GM12872 (cell line): ENCODE results near the gene GLT1D1.

Experiments
- TF ChIP-seq, protein P1 (sequence below): IDR thresholded peaks from 3 replicates; pipeline ENCODE4 v1.5.1; 2011; ENCODE audit warnings: low read depth, mild to moderate bottlenecking, low read length, moderate library complexity; ENCODE audit not compliant: insufficient read depth

Gene GLT1D1

DNA sequence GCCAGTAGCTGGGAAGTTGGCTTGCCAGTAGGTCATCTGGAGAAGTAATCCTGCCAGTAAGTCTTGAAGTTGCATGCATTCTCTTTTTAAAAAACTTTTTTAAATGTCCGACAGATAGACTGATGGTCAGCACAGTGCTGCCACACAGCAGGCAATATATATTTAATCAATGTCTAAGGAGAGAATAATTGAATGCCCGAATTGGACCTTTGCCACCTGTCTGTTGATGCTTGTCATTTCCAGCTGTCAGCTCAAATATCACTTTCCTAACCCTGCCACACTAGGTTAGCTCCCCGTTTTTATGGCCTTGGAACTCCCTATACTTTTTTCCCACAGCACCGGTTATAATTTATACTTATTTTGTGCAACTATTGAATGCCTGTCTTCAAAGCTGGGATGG lies 27.4 kb upstream of the GLT1D1 start:
- TF ChIP-seq, protein P1, sequence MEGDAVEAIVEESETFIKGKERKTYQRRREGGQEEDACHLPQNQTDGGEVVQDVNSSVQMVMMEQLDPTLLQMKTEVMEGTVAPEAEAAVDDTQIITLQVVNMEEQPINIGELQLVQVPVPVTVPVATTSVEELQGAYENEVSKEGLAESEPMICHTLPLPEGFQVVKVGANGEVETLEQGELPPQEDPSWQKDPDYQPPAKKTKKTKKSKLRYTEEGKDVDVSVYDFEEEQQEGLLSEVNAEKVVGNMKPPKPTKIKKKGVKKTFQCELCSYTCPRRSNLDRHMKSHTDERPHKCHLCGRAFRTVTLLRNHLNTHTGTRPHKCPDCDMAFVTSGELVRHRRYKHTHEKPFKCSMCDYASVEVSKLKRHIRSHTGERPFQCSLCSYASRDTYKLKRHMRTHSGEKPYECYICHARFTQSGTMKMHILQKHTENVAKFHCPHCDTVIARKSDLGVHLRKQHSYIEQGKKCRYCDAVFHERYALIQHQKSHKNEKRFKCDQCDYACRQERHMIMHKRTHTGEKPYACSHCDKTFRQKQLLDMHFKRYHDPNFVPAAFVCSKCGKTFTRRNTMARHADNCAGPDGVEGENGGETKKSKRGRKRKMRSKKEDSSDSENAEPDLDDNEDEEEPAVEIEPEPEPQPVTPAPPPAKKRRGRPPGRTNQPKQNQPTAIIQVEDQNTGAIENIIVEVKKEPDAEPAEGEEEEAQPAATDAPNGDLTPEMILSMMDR: no peak

DNA sequence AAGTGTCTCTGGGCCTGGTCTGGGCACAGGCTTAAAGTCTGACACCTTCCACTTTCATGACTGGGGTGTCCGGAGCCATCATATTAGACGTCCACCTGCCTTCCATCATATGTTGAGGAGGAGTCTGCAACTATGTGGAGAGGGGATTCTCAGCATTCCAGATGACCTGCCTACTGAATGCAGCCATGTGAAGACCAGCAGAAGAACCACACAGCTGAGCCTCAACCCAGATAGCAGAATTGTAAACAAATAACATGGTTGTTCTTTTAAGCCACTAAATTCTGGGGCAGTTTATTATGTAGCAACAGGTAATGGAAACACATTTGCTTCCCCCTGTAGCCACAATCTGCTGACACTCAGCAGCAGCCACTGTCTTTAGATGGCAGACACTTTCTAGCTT lies 25.6 kb upstream of the GLT1D1 start:
- TF ChIP-seq, protein P1: no peak

DNA sequence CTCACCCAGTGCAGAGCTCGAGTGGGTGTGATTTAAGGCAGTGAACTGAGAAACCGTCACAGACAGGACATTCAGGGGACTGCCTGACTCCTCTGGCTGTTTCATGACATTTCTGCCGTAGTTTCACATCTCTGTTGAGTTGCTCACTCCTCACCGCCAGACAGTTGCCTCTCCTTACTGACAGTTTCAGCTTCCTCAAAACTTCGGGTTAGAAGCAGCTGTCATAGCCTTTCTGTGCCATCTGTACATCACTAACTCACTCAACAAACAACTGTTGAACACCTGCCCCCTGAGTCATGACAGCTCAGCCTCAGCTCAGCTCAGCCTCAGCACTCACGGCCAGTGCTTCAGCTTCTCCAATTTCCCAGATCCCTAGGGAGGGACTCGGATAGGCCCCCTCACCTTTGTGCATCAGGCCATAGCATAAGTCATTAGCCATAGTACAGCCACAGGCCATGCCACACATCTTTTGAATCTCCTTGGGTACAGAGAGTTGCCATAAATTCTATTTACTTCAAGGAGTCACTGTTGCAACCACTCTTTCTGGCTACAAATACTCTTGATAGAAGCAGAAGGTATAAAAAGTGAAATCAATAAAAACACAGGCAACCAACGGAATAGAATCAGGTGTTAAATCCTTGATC lies 23.3 kb upstream of the GLT1D1 start:
- TF ChIP-seq, protein P1: no peak

DNA sequence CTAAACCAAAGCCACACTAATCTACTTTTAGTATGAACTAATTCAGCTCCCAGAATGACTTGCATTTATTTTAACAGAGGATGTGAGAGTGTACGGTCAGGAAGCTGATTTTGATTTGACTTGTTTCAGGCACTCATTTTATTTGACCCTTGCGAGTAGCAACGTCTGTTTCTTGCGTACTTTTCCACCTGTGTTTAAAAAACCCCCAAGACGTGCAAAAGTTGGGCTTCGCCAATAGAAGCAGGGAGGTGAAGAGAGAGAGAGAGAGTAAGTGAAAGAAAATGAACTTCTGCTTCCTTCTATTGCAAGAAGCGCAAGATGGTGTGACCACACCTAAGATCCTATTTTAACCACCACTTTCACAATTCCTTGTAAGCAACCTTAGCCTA lies 22.8 kb upstream of the GLT1D1 start:
- TF ChIP-seq, protein P1: no peak

DNA sequence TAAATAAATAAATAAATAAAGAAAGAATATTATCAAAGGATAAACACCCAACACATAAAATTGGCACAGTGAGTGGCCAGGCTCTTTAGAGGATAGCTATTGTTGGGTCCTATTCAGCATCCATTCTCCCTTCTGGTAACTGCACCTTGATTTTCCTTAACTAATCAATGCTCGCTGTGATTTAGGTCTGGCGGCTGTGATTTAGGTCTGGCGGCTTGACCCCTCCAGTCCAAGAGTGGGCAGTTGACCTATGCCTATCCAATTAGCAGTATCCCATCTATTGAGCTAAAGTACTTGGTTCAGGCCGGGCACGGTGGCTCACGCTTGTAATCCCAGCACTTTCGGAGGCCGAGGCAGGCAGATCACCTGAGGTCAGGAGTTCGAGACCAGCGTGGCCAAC lies 19.9 kb upstream of the GLT1D1 start:
- TF ChIP-seq, protein P1: no peak

DNA sequence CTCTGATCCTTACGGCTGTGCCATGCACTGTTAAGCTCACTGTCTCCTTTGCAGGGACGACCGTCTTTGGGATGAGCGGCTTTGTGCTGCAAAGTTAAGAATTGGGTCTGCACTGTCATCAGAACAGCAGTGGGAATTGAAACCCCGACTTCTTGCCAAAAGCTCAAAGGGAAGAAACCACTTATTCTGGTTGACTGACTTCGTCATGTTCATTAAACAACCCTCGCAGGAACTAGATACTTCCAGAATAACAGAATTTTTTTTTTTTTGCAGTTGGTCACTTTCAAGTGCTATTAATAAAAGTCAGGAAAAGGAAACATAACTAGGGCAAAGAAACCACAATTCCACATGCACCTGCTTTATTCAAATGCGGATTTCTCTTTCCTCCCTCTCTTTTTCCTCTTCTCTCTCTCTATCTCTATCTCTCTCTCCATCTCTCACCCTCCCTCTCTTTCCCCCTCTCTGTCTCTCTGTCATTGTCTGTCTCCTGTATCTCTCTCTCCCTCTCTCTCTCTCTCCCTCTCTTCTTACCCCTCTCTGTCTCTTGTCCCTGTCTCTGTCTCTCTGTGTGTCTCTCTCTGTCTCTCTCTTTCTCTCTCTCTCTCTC lies 12.3 kb upstream of the GLT1D1 start:
- TF ChIP-seq, protein P1: no peak

DNA sequence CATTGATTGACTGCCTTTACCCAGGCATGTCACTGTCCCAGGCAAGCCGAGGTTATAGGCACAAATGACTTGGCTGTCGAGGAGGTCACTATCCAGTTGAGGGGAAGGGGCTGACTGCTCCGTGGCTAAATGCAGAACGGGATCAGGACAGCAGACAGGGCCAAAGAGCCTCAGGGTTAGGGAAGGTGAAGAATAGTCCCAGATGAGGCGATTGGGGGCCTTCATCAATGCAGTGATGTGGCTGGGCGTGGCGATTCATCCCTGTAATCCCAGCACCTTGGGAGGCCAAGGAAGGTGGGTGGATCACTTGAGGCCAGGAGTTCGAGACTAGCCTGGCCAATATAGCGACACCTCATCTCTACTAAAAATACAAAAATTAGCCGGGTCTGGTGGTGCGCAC lies 10.7 kb upstream of the GLT1D1 start:
- TF ChIP-seq, protein P1: no peak
